ENCODE data around the gene TSPYL1.
A peak's percentile ranks its signal among the peaks of the same experiment; 100 is the strongest.

The TSPYL1 gene

DNA sequence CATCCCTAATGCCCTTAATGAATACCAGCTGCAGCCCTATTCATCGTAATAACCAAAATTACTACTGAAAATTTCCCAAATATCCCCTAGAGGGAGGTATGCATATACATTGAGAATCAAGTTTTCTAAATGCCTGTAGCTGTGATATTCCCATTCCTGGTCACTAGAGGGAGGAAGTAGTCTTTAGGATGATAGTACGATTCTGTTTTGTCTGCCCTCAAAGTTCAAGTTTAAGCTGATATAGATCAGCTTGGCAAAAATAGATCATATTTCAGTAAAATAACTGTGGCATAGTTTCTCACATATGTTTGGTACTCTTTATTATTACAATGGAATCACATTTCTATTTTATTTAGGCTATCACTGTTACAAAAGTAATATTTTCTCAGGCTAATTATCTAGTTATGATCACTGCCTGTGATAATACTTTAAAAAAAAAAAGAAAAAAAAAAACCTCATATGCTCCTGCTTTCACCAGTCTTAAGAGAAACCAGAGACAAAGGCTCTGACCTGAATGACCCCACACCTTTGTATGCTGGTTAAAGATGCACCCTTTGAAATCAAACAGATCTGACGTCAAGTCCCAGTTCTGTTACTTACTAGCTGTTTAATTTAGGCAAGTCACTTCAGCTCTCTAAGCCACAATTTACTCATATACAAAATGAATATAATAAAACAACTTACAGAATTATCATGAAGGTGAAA, 11.0 kb downstream of the TSPYL1 start:
- no peaks in the 10 kb centered on the region for H3K27me3 ChIP-seq (ENCODE audit: control insufficient read depth, insufficient read depth, low read length)
- H3K4me1 ChIP-seq (ENCODE audit: control insufficient read depth, insufficient read depth, low read length), result no peaks in the 10 kb centered on the region
- no peak overlapping the region for H3K9ac ChIP-seq (ENCODE audit: low read length)
- H3K27ac ChIP-seq (ENCODE audit: low read depth, low read length), result no peak overlapping the region
- H3K4me3 ChIP-seq (ENCODE audit: low read length), result no peak overlapping the region
- no peaks in the 10 kb centered on the region for H3K36me3 ChIP-seq (ENCODE audit: control insufficient read depth, insufficient read depth, low read length)

DNA sequence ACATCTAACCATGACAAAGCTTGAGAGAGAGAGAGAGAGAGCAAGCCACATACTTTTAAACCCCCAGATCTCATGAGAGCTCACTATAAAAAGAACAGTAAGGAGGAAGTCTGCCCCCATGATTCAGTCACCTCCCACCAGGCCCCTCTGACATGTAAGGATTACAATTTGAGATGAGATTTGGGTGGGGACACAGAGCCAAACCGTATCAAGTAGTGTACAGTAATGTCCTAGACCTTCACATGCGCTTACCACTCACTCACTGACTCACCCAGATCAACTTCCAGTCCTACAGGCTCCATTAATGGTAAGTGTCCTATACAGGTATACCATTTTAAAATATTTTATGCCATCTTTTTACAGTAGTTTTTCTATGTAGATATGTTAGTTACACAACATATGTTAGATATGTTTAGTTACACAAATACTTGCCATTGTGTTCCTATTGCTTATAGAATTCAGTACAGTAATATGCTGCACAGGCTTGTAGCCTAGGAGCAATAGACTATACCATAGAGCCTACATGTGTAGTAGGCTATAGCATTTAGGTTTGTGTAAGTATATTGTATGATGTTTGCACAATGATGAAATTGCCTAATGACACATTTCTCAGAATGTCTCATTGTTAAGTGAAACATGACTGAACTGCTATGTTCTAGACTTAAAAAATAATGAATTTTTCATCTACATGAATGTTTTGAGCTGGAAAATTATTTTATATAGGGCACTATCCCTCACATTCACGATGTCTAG, 11.7 kb downstream of the TSPYL1 start:
- H3K4me1 ChIP-seq (ENCODE audit: control insufficient read depth, insufficient read depth, low read length), result no peaks in the 10 kb centered on the region
- H3K9ac ChIP-seq (ENCODE audit: low read length), result no peak overlapping the region
- H3K27ac ChIP-seq (ENCODE audit: low read depth, low read length), result no peak overlapping the region
- no peaks in the 10 kb centered on the region for H3K27me3 ChIP-seq (ENCODE audit: control insufficient read depth, insufficient read depth, low read length)
- no peaks in the 10 kb centered on the region for H3K36me3 ChIP-seq (ENCODE audit: control insufficient read depth, insufficient read depth, low read length)
- no peak overlapping the region for H3K4me3 ChIP-seq (ENCODE audit: low read length)

DNA sequence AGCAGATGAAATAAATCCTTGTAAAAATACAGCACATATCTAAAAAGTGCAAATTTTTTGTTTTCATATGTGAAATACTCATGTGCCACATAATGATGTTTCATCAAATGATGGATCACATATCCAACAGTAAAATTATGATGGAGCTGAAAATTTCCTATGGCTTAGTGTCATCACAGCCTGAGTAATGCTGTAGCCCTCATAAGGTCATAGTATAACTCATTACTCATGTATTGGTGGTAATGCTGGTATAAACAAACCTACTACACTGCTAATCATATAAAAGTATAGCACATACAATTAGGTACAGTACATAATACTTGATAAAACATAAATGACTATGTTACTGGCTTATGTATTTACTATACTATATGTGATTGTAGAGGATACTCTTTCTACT, 12.9 kb downstream of the TSPYL1 start:
- Histone ChIP-seq H3K27ac (ENCODE audit: low read depth, low read length) (no peak overlapping the region), H3K36me3 (ENCODE audit: control insufficient read depth, insufficient read depth, low read length) (no peaks in the 10 kb centered on the region), H3K4me3 (ENCODE audit: low read length) (no peak overlapping the region), H3K9ac (ENCODE audit: low read length) (no peak overlapping the region), H3K27me3 (ENCODE audit: control insufficient read depth, insufficient read depth, low read length) (no peaks in the 10 kb centered on the region), H3K4me1 (ENCODE audit: control insufficient read depth, insufficient read depth, low read length) (no peaks in the 10 kb centered on the region)

DNA sequence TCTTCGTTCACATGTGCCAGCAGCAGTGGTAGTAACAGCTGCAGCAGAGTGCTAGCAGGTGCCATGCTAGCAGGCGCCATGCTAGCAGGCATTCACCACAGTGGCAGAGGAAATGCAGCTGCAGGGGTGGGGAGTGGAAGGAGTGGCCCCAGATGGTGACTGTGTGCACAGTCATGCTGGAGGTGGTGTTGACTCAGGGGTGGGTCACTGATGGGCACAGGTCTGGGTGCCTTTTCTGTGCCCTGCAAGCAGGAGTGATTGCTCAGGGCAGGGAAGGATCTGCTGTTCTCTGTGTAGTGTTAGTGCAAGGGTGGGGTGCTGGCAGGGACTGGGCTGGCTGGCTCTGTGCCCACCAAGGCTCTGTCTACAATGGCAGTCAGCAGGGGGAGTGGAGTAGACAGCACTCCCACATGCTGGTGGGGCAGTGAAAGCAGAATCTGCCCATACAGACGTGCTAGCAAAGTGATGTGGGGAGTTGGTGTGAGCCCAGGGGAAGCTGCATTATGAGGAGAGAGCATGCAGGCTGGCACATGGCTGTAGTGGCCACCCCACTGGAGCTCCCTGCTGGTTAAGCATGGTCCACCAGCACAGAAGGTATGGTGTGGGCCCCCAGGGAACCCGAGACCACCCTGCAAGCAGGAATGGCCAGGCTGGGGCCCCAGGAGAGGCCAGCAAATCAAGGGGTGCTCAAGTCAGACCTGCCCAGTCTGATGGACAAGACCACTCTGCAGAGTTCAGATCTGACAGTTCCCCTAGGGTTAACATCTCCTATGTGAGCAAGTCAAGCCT, 14.5 kb downstream of the TSPYL1 start:
- H3K4me3 ChIP-seq (ENCODE audit: low read length), result no peak overlapping the region
- H3K4me1 ChIP-seq (ENCODE audit: control insufficient read depth, insufficient read depth, low read length), result no peaks in the 10 kb centered on the region
- H3K27me3 ChIP-seq (ENCODE audit: control insufficient read depth, insufficient read depth, low read length), result no peaks in the 10 kb centered on the region
- H3K9ac ChIP-seq (ENCODE audit: low read length), result no peak overlapping the region
- H3K27ac ChIP-seq (ENCODE audit: low read depth, low read length), result no peak overlapping the region
- no peaks in the 10 kb centered on the region for H3K36me3 ChIP-seq (ENCODE audit: control insufficient read depth, insufficient read depth, low read length)

DNA sequence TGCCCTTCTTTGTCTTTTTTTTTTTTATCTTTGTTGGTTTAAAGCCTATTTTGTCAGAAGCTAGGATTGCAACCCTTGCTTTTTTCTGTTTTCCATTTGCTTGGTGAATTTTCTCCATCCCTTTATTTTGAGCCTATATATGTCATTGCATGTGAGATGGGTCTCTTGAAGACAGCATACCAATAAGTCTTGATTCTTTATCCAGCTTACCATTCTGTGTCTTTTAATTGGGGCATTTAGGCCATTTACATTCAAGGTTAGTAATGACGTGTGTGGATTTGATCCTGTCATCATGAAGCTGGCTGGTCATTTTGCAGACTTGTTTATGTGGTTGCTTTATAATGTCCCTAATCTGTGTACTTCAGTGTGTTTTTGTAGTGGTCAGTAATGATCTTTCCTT, 16.4 kb downstream of the TSPYL1 start:
- Histone ChIP-seq H3K4me1 (ENCODE audit: control insufficient read depth, insufficient read depth, low read length) (no peaks in the 10 kb centered on the region), H3K27ac (ENCODE audit: low read depth, low read length) (no peak overlapping the region), H3K4me3 (ENCODE audit: low read length) (no peak overlapping the region), H3K36me3 (ENCODE audit: control insufficient read depth, insufficient read depth, low read length) (no peaks in the 10 kb centered on the region), H3K27me3 (ENCODE audit: control insufficient read depth, insufficient read depth, low read length) (no peaks in the 10 kb centered on the region), H3K9ac (ENCODE audit: low read length) (no peak overlapping the region)

DNA sequence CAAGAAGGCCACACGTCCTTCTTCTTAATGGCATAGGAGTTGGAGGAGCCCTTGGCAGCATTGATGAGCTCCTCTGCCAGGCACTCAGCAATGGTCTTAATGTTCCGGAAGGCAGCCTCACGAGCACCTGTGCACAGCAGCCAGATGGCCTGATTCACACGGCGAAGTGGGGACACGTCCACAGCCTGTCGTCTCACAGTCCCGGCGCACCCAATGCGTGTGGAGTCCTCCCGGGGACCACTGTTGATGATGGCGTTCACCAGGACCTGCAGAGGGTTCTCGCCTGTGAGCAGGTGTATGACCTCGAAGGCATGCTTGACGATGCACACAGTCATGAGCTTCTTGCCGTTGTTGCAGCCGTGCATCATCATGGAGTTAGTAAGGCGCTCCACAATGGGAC, 21.2 kb downstream of the TSPYL1 start:
- Histone ChIP-seq H3K9ac (ENCODE audit: low read length) (no peak overlapping the region), H3K4me3 (ENCODE audit: low read length) (no peak overlapping the region), H3K36me3 (ENCODE audit: control insufficient read depth, insufficient read depth, low read length) (no peaks in the 10 kb centered on the region), H3K27me3 (ENCODE audit: control insufficient read depth, insufficient read depth, low read length) (no peaks in the 10 kb centered on the region), H3K27ac (ENCODE audit: low read depth, low read length) (no peak overlapping the region), H3K4me1 (ENCODE audit: control insufficient read depth, insufficient read depth, low read length) (peaks cover 9% of the 10 kb centered on the region)

DNA sequence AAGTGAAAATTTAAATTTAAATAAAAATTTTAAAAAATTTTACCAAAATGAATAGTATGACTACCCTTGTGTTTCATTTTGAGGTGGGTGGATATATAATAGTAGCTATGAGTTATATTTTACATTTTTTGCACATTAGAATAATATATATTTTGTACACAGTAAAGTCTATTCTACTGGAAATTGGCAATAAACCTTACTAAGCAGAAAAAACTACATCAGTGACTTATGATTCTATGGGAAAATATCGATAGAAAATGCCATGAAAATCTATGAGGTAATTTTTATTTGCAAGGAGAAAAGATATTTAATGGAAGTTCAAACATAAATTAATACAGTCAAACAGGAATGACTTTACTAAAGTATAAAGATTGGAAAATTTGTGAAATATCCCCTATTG, 23.0 kb downstream of the TSPYL1 start:
- H3K4me3 ChIP-seq (ENCODE audit: low read length), result no peak overlapping the region
- no peak overlapping the region for H3K9ac ChIP-seq (ENCODE audit: low read length)
- no peaks in the 10 kb centered on the region for H3K36me3 ChIP-seq (ENCODE audit: control insufficient read depth, insufficient read depth, low read length)
- H3K27me3 ChIP-seq (ENCODE audit: control insufficient read depth, insufficient read depth, low read length), result no peaks in the 10 kb centered on the region
- no peak overlapping the region for H3K27ac ChIP-seq (ENCODE audit: low read depth, low read length)
- H3K4me1 ChIP-seq (ENCODE audit: control insufficient read depth, insufficient read depth, low read length), result peaks cover 21% of the 10 kb centered on the region

DNA sequence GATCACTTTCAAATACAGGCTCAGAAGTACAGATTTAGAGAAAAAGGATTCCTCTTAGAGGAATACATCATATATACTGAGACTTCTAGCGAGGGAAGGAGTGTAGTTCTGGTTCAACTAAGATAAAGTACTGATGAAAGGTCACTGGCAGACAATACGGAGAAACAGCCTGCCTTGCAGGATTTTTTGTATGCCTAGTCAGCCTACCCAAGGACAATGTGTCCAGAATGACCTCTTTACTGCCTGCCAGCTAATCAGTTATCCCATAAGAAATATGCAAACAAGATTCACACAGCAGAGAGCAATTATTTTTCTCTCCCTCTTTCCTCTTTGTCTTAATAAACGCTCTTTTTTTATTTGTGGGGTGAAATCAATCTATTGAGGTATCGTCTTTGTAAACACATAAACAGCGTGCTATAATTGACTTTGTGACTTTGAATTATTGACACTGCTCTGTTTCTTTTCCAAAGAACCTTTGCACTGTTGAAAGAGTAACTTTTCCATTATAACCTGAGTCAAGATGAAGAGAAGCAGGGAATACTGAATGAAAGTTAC, 24.4 kb downstream of the TSPYL1 start:
- Histone ChIP-seq H3K27ac (ENCODE audit: low read depth, low read length) (no peak overlapping the region), H3K36me3 (ENCODE audit: control insufficient read depth, insufficient read depth, low read length) (no peaks in the 10 kb centered on the region), H3K9ac (ENCODE audit: low read length) (no peak overlapping the region), H3K4me1 (ENCODE audit: control insufficient read depth, insufficient read depth, low read length) (peaks cover 26% of the 10 kb centered on the region), H3K4me3 (ENCODE audit: low read length) (no peak overlapping the region), H3K27me3 (ENCODE audit: control insufficient read depth, insufficient read depth, low read length) (no peaks in the 10 kb centered on the region)

DNA sequence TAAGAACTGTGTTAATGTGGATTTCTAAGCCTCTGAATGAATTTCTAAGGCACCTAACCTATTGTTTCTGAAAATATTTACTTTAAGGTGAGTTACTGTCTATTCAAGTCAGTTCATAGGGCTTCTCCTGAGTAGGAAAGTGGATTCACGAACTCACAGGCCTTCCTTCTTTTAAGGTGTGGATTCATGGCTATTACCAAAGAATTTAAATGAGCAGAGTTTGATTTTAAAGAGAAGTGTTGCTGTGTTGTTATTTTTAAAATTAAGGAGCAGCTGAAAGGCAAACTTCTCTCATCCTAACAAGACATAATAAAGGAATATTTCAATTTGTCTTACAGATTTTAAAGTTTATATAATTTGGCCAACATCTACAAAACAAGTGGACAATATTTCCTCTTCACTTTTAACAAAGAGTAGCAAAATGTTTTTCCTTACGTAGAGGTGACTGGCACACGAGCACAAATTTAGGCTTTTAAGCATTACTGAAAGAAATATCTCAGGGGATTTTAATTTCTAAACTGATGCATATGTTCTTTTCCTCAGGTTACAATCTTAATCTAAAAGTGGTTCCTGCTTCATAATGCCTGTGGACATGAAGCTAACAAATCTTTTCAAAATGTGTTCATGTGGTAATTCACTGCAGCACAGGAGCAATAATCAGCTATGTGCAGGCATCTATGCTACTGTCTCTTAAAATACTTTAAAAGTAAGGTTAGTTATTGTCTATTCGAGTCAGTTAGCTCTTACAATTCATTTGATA, 25.3 kb downstream of the TSPYL1 start:
- Histone ChIP-seq H3K9ac (ENCODE audit: low read length) (peak overlapping the region; percentile 64), H3K4me3 (ENCODE audit: low read length) (peak overlapping the region; percentile 92), H3K36me3 (ENCODE audit: control insufficient read depth, insufficient read depth, low read length) (no peaks in the 10 kb centered on the region), H3K27ac (ENCODE audit: low read depth, low read length) (peak overlapping the region; percentile 87), H3K27me3 (ENCODE audit: control insufficient read depth, insufficient read depth, low read length) (no peaks in the 10 kb centered on the region), H3K4me1 (ENCODE audit: control insufficient read depth, insufficient read depth, low read length) (peaks cover 28% of the 10 kb centered on the region)

DNA sequence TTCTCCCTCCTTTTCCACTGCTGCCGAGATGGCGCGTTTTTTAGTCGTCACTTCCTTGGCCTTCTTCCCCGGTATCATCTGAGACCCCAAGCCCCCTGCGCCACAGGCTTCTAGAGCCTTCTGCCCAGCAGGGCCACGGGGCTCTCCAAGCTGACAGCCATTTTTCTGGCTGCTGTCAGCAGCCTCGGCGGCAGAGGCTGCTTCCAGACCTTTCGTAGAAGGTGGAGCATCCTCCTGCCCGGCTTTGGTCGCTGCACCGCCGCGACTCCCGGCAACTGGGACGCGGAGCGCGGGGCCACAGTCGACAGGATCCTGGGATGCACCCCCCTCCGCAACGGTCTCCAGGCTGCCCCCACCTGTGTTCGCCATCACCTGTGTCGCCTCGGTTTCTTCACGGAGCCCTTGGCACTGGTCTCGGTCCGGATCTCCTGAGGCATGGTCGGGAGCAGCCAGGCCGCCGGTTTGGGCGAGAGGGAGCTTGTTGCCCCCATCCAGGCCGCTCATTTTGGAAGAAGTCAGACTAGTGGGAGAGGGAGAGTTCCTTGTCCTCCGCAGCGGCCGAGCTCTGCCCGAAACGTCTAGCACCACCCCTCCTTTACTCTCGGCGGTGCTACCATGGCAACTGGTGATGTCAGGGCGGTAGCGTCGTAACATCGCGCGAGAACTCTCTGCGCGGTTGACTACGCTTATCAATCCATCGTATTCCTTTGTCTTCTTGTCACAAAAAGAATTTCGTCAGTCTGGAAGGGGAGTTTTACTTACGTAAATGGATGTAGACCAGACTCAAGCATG, 26.0 kb downstream of the TSPYL1 start, which contains the start of gene TSPYL4:
Gene TSPYL4, minus strand, starts transcription at position 571 of the 792 bp plus-strand sequence. Its CDS starts 67 bp downstream, at position 504.
- Histone ChIP-seq H3K4me1 (ENCODE audit: control insufficient read depth, insufficient read depth, low read length) (peaks cover 28% of the 10 kb centered on the region), H3K27ac (ENCODE audit: low read depth, low read length) (peak within 1 kb of the TSS; percentile 87), H3K36me3 (ENCODE audit: control insufficient read depth, insufficient read depth, low read length) (no peaks in the 10 kb centered on the region), H3K4me3 (ENCODE audit: low read length) (peak within 1 kb of the TSS; percentile 92), H3K27me3 (ENCODE audit: control insufficient read depth, insufficient read depth, low read length) (no peaks in the 10 kb centered on the region), H3K9ac (ENCODE audit: low read length) (peak within 1 kb of the TSS; percentile 84)

DNA sequence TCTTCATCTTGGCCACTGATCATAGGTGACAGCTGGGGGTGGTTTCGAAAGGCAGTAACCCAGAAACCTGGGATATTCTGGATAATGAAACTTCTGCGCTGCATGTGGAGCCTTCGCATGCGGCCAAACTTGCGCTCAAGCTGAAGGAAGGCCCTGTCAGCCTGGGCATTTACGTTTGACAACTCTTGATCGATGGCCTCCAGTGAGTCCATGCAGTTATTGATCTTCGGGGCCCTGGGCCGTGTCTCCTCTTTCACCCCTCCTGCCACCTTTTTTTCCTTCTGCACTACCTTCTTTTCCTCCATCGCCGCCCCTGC, 26.6 kb downstream of the TSPYL1 start:
- H3K9ac ChIP-seq (ENCODE audit: low read length), result peak overlapping the region; percentile 84
- no peaks in the 10 kb centered on the region for H3K27me3 ChIP-seq (ENCODE audit: control insufficient read depth, insufficient read depth, low read length)
- peak overlapping the region; percentile 92 for H3K4me3 ChIP-seq (ENCODE audit: low read length)
- H3K36me3 ChIP-seq (ENCODE audit: control insufficient read depth, insufficient read depth, low read length), result no peaks in the 10 kb centered on the region
- peaks cover 28% of the 10 kb centered on the region for H3K4me1 ChIP-seq (ENCODE audit: control insufficient read depth, insufficient read depth, low read length)
- peak overlapping the region; percentile 87 for H3K27ac ChIP-seq (ENCODE audit: low read depth, low read length)

Measured in rectal smooth muscle tissue (tissue), 1 donor.